SK-N-SH (cell line): Measurements from ENCODE around the gene ARHGEF11. TPM values are rescaled to one million over a fixed set of nuclear protein-coding genes. Genes with fewer than 3 reads are reported as not detected.

ENCODE experiments used
- CTCF ChIA-PET: fragments of 300-600, 350-600 bp; formaldehyde crosslinking; extraction: SDS; loops from one replicate; lab custom pipeline; 2021; lab: Yijun Ruan, JAX
- POLR2A ChIA-PET: fragments of 350-600 bp; sonication (Branson Sonifier 250); formaldehyde crosslinking; extraction: SDS; loops from one replicate; lab custom pipeline; 2020; ENCODE audit warnings: antibody characterized with exemption, inconsistent platforms; lab: Yijun Ruan, JAX
- DNase-seq: peaks from one replicate; pipeline ENCODE4 v3.0.0; 2012
- H2AFZ ChIP-seq: fragments of 200-600 bp; sonication (generic); 2 replicates; pipeline ENCODE4 v1.8.1; 2016; ENCODE audit warnings: antibody characterized with exemption, mild to moderate bottlenecking, low read depth
- H3F3A ChIP-seq: fragments of 200-600 bp; sonication (generic); replicated peaks from 2 replicates; pipeline ENCODE3; 2016; ENCODE audit warnings: antibody characterized with exemption, mild to moderate bottlenecking; ENCODE audit not compliant: insufficient read depth
- H3K27ac ChIP-seq, 2 experiments: fragments of 200-500 bp in 1 of 2; fragments of 200-600 bp in 1 of 2; sonication (Bioruptor generic) in 1 of 2; sonication (generic), shearing (Covaris generic) in 1 of 2; 2 replicates each; pipeline versions ENCODE4 v1.5.1 to v1.6.1; 2014 to 2016; ENCODE audit warnings: low read depth in 2 of 2, inconsistent platforms in 1 of 2, low read length in 1 of 2, mild to moderate bottlenecking in 1 of 2, mixed read lengths in 1 of 2
- H3K27me3 ChIP-seq: fragments of 200-600 bp; sonication (generic), shearing (Covaris generic); 2 replicates; pipeline ENCODE4 v1.6.1; 2016; ENCODE audit warnings: mixed run types; ENCODE audit not compliant: insufficient read depth
- H3K36me3 ChIP-seq, 2 experiments: fragments of 200-500 bp in 1 of 2; fragments of 200-600 bp in 1 of 2; sonication (Bioruptor generic) in 1 of 2; sonication (generic) in 1 of 2; replicated peaks in 1 of 2; 2 replicates each; pipeline versions ENCODE3 to v1.5.1; 2014 to 2016; ENCODE audit warnings: low read length in 1 of 2, mild to moderate bottlenecking in 1 of 2; ENCODE audit not compliant: insufficient read depth in 2 of 2, control insufficient read depth in 1 of 2
- H3K4me1 ChIP-seq, 2 experiments: fragments of 200-500 bp in 1 of 2; fragments of 200-600 bp in 1 of 2; sonication (Bioruptor generic) in 1 of 2; sonication (generic), shearing (Covaris generic) in 1 of 2; 2 replicates each; pipeline versions ENCODE4 v1.5.1 to v1.6.1; 2014 to 2016; ENCODE audit warnings: low read depth in 1 of 2, low read length in 1 of 2, mixed run types in 1 of 2; ENCODE audit not compliant: insufficient read depth in 2 of 2, control insufficient read depth in 1 of 2
- H3K4me2 ChIP-seq: fragments of 200-600 bp; sonication (generic), shearing (Covaris generic); 2 replicates; pipeline ENCODE4 v1.6.1; 2017; ENCODE audit warnings: mixed run types
- H3K4me3 ChIP-seq, 2 experiments: fragments of 200-500 bp in 1 of 2; fragments of 200-600 bp in 1 of 2; sonication (Bioruptor generic) in 1 of 2; sonication (generic), shearing (Covaris generic) in 1 of 2; 2 replicates each; pipeline versions ENCODE4 v1.5.1 to v1.8.1; 2014 to 2016; ENCODE audit warnings: low read depth in 2 of 2, inconsistent platforms in 1 of 2, low read length in 1 of 2, mild to moderate bottlenecking in 1 of 2, mixed read lengths in 1 of 2, moderate library complexity in 1 of 2
- H3K79me2 ChIP-seq: fragments of 200-600 bp; sonication (generic); 2 replicates; pipeline ENCODE4 v1.8.1; 2017; ENCODE audit warnings: mild to moderate bottlenecking; ENCODE audit not compliant: insufficient read depth
- H3K9ac ChIP-seq: fragments of 200-600 bp; sonication (generic); 2 replicates; pipeline ENCODE4 v1.6.1; 2017; ENCODE audit warnings: mixed run types
- H3K9me2 ChIP-seq: fragments of 200-600 bp; sonication (generic); 2 replicates; pipeline ENCODE4 v1.6.1; 2017; ENCODE audit warnings: mixed run types
- H3K9me3 ChIP-seq: fragments of 200-600 bp; sonication (generic); 2 replicates; pipeline ENCODE4 v1.6.1; 2017; ENCODE audit warnings: mixed run types, mild to moderate bottlenecking, moderate library complexity
- H4K20me1 ChIP-seq: fragments of 200-600 bp; sonication (generic); 2 replicates; pipeline ENCODE4 v1.6.1; 2017; ENCODE audit warnings: mild to moderate bottlenecking, mixed run types; ENCODE audit not compliant: insufficient read depth
- CTCF ChIP-seq: fragments of 200-600 bp; sonication (generic); IDR thresholded peaks from 2 replicates; pipeline ENCODE4 v1.6.1; 2017; ENCODE audit warnings: antibody characterized with exemption, mild to moderate bottlenecking, moderate library complexity
- FOSL2 ChIP-seq: IDR thresholded peaks from 2 replicates; pipeline ENCODE4 v1.4.0; 2012; ENCODE audit warnings: low read depth, mild to moderate bottlenecking, moderate library complexity, borderline replicate concordance
- FOXM1 ChIP-seq: IDR thresholded peaks from 2 replicates; pipeline ENCODE4 v1.4.0; 2012; ENCODE audit warnings: low read depth, mild to moderate bottlenecking
- IRF3 ChIP-seq: fragments of 150-350 bp; IDR thresholded peaks from 2 replicates; pipeline ENCODE4 v1.6.1; 2016; ENCODE audit warnings: mild to moderate bottlenecking, low read depth, low read length
- MAX ChIP-seq: IDR thresholded peaks from 2 replicates; pipeline ENCODE4 v1.4.0; 2012; ENCODE audit warnings: low read depth
- MEF2A ChIP-seq: IDR thresholded peaks from 2 replicates; pipeline ENCODE4 v1.4.0; 2012; ENCODE audit warnings: low read depth, borderline replicate concordance
- NFIC ChIP-seq: IDR thresholded peaks from 2 replicates; pipeline ENCODE4 v1.4.0; 2012; ENCODE audit warnings: borderline replicate concordance
- PBX3 ChIP-seq: IDR thresholded peaks from 2 replicates; pipeline ENCODE4; 2012
- POLR2AphosphoS5 ChIP-seq: IDR thresholded peaks from 2 replicates; pipeline ENCODE4 v1.6.1; 2012; ENCODE audit warnings: low read depth, low read length
- RAD21 ChIP-seq: IDR thresholded peaks from 2 replicates; pipeline ENCODE4 v1.6.1; 2012; ENCODE audit warnings: mild to moderate bottlenecking, low read length
- REST ChIP-seq: IDR thresholded peaks from 2 replicates; pipeline ENCODE4 v1.6.1; 2012; ENCODE audit warnings: mild to moderate bottlenecking, low read depth, low read length, moderate library complexity
- RFX5 ChIP-seq: IDR thresholded peaks from 2 replicates; pipeline ENCODE4 v1.6.1; 2012; ENCODE audit warnings: mild to moderate bottlenecking, improper control_type of control experiment, low read length
- RXRA ChIP-seq: IDR thresholded peaks from 2 replicates; pipeline ENCODE4 v1.4.0; 2012; ENCODE audit warnings: low read depth, mild to moderate bottlenecking, borderline replicate concordance
- SMC3 ChIP-seq: IDR thresholded peaks from 2 replicates; pipeline ENCODE4 v1.6.1; 2012; ENCODE audit warnings: low read depth, low read length, improper control_type of control experiment
- TAF1 ChIP-seq: IDR thresholded peaks from 2 replicates; pipeline ENCODE4 v1.6.1; 2012; ENCODE audit warnings: low read depth, mild to moderate bottlenecking, low read length, moderate library complexity, borderline replicate concordance
- TCF12 ChIP-seq: IDR thresholded peaks from 2 replicates; pipeline ENCODE4 v1.4.0; 2012
- USF2 ChIP-seq: fragments of 150-350 bp; IDR thresholded peaks from 2 replicates; pipeline ENCODE4 v1.6.1; 2017; ENCODE audit warnings: antibody characterized with exemption, low read length, low read depth, borderline replicate concordance
- ZBTB33 ChIP-seq: IDR thresholded peaks from 2 replicates; pipeline ENCODE4 v1.4.0; 2012; ENCODE audit warnings: low read depth, borderline replicate concordance
- WGBS: methylation state at CpG from one replicate; pipeline ENCODE4 v1.1.6; 2017; ENCODE audit warnings: low lambda C conversion rate; 5-methylcytosine and 5-hydroxymethylcytosine counted together
- polyA plus RNA-seq, 3 experiments: library from polyadenylated mRNA; depleted of rRNA; stranded (reverse); fragments of >200 nt; gene quantifications; 2 replicates each; pipeline ENCODE4 v1.2.3, GENCODE V29; 2012

Gene ARHGEF11
- polyA plus RNA-seq, 1 of the 3 experiments (the other 2 are of a cell fraction), result 19.0 TPM

- WGBS, result 87% methylated on average over 10 of the region's 10 CpGs
- Histone ChIP-seq H3K4me1 (peaks cover 2 to 26% of the 10 kb centered on the region in 2 experiments; a peak in 2 of 4 replicates), H3K36me3 (no peaks in the 10 kb centered on the region), H3K4me2 (no peak overlapping the region), H4K20me1 (no peaks in the 10 kb centered on the region), H3F3A (no peaks in the 10 kb centered on the region), H3K4me3 (no peak overlapping the region), H2AFZ (no peak overlapping the region), H3K9me2 (no peaks in the 10 kb centered on the region), H3K9me3 (no peaks in the 10 kb centered on the region), H3K9ac (no peak overlapping the region), H3K27me3 (no peaks in the 10 kb centered on the region), H3K79me2 (no peaks in the 10 kb centered on the region), H3K27ac (no peak overlapping the region)
- ChIA-PET POLR2A (no interaction called here), CTCF (interaction anchor here (1.0 to 6.9 kb wide), 8 partner anchors 10 to 181 kb away, joined by 3 to 182 read pairs (median 5); partner anchors contain the start of genes LRRC71, NTRK1 and PEAR1)
- TF ChIP-seq TCF12 (no peak), FOXM1 (no peak), SMC3 (no peak), PBX3 (no peak), POLR2AphosphoS5 (no peak), MEF2A (no peak), RAD21 (no peak), REST (no peak), RFX5 (no peak), RXRA (no peak), USF2 (no peak), MAX (no peak), TAF1 (no peak), NFIC (no peak), FOSL2 (no peak), ZBTB33 (no peak), CTCF (no peak), IRF3 (no peak)
- DNase-seq, result no peak
Measured at GRCh38 chr1:156908955-156909354, 136.6 kb downstream of the ARHGEF11 start.
